Mesenchymal stem cell (in vitro differentiated cells and primary cell): ENCODE data around the gene TAOK1.
A peak's percentile ranks its signal among the peaks of the same experiment; 100 is the strongest.

Experiments used
- DNase-seq: peaks from one replicate; pipeline ENCODE4 v3.0.0-alpha.2; 2013
- H2AFZ ChIP-seq: one replicate; pipeline ENCODE4 v1.6.1; 2013; ENCODE audit warnings: low read depth, mild to moderate bottlenecking, control low read depth, inconsistent platforms, low read length, moderate library complexity
- H2AK5ac ChIP-seq: 2 replicates; pipeline ENCODE4 v1.6.1; 2013; ENCODE audit warnings: low read length, moderate library complexity, mild to moderate bottlenecking, inconsistent platforms; ENCODE audit not compliant: severe bottlenecking
- H2BK120ac ChIP-seq: one replicate; pipeline ENCODE4 v1.6.1; 2013; ENCODE audit warnings: low read depth, mild to moderate bottlenecking, inconsistent platforms, low read length, moderate library complexity
- H2BK12ac ChIP-seq, 2 experiments: one replicate each; pipeline ENCODE4 v1.6.1; 2013; ENCODE audit warnings: inconsistent platforms in 2 of 2, low read length in 2 of 2, mild to moderate bottlenecking in 2 of 2, moderate library complexity in 2 of 2, control low read depth in 1 of 2
- H2BK15ac ChIP-seq: one replicate; pipeline ENCODE4 v1.6.1; 2013; ENCODE audit warnings: mild to moderate bottlenecking, low read depth, inconsistent platforms; ENCODE audit not compliant: poor library complexity, severe bottlenecking
- H2BK5ac ChIP-seq: 2 replicates; pipeline ENCODE4 v1.6.1; 2013; ENCODE audit warnings: low read depth, mild to moderate bottlenecking, low read length, control low read depth, inconsistent platforms; ENCODE audit not compliant: poor library complexity, severe bottlenecking
- H3K14ac ChIP-seq, 2 experiments: one replicate each; pipeline ENCODE4 v1.6.1; 2013; ENCODE audit warnings: inconsistent platforms in 2 of 2, low read length in 2 of 2, control low read depth in 1 of 2, mild to moderate bottlenecking in 1 of 2, moderate library complexity in 1 of 2
- H3K18ac ChIP-seq, 2 experiments: one replicate each; pipeline ENCODE4 v1.6.1; 2013; ENCODE audit warnings: inconsistent platforms in 2 of 2, low read length in 2 of 2, control low read depth in 1 of 2, low read depth in 1 of 2, mild to moderate bottlenecking in 1 of 2
- H3K23ac ChIP-seq, 2 experiments: one replicate each; pipeline ENCODE4 v1.6.1; 2013; ENCODE audit warnings: inconsistent platforms in 2 of 2, low read length in 2 of 2, mild to moderate bottlenecking in 2 of 2, moderate library complexity in 2 of 2, control low read depth in 1 of 2
- H3K27ac ChIP-seq: 2 replicates; pipeline ENCODE4 v1.5.1; 2013; ENCODE audit warnings: mild to moderate bottlenecking, moderate library complexity, low read length, control low read depth, inconsistent platforms; ENCODE audit not compliant: poor library complexity, severe bottlenecking
- H3K27me3 ChIP-seq, 2 experiments: 2 replicates each; pipeline versions ENCODE4 v1.6.1 to v1.7.0; 2013; ENCODE audit warnings: low read length in 2 of 2, mild to moderate bottlenecking in 2 of 2, moderate library complexity in 2 of 2, control low read depth in 1 of 2, inconsistent platforms in 1 of 2; ENCODE audit not compliant: control insufficient read depth in 1 of 2, insufficient read depth in 1 of 2
- H3K36me3 ChIP-seq, 2 experiments: 2 replicates each; pipeline versions ENCODE4 v1.6.1 to v1.7.0; 2013; ENCODE audit warnings: low read length in 2 of 2, control low read depth in 1 of 2, inconsistent platforms in 1 of 2, low read depth in 1 of 2, mild to moderate bottlenecking in 1 of 2; ENCODE audit not compliant: insufficient read depth in 2 of 2, control insufficient read depth in 1 of 2
- H3K4ac ChIP-seq, 2 experiments: one replicate each; pipeline ENCODE4 v1.6.1; 2013; ENCODE audit warnings: inconsistent platforms in 2 of 2, low read length in 2 of 2, mild to moderate bottlenecking in 2 of 2, moderate library complexity in 2 of 2, control low read depth in 1 of 2, low read depth in 1 of 2
- H3K4me1 ChIP-seq: 2 replicates; pipeline ENCODE4 v1.6.1; 2013; ENCODE audit warnings: low read depth, low read length, control low read depth; ENCODE audit not compliant: control insufficient read depth, insufficient read depth
- H3K4me2 ChIP-seq: 2 replicates; pipeline ENCODE4 v1.6.1; 2013; ENCODE audit warnings: low read length, mild to moderate bottlenecking, inconsistent platforms; ENCODE audit not compliant: poor library complexity, severe bottlenecking
- H3K4me3 ChIP-seq, 2 experiments: 2 replicates each; pipeline versions ENCODE4 v1.5.1 to v1.7.0; 2013; ENCODE audit warnings: low read length in 2 of 2, mild to moderate bottlenecking in 2 of 2, control low read depth in 1 of 2, low read depth in 1 of 2; ENCODE audit not compliant: insufficient read depth in 1 of 2
- H3K79me1 ChIP-seq: replicated peaks from 2 replicates; pipeline ENCODE4 v1.6.1; 2013; ENCODE audit warnings: mild to moderate bottlenecking, control low read depth, low read length, inconsistent platforms; ENCODE audit not compliant: poor library complexity, severe bottlenecking
- H3K9ac ChIP-seq: 2 replicates; pipeline ENCODE4 v1.7.0; 2013; ENCODE audit warnings: mild to moderate bottlenecking, low read length, moderate library complexity
- H3K9me3 ChIP-seq: 2 replicates; pipeline ENCODE4 v1.7.0; 2013; ENCODE audit warnings: mild to moderate bottlenecking, low read length; ENCODE audit not compliant: control insufficient read depth
- H4K8ac ChIP-seq: one replicate; pipeline ENCODE4 v1.6.1; 2013; ENCODE audit warnings: inconsistent platforms, mild to moderate bottlenecking, low read length, moderate library complexity
- H4K91ac ChIP-seq: one replicate; pipeline ENCODE4 v1.6.1; 2013; ENCODE audit warnings: mild to moderate bottlenecking, low read length, inconsistent platforms
- WGBS: methylation state at CpG from one replicate; pipeline ENCODE4 v1.1.7; 2013; ENCODE audit warnings: mixed read lengths; 5-methylcytosine and 5-hydroxymethylcytosine counted together

The TAOK1 gene

GRCh38 chr17:29592850-29593551, 202.8 kb downstream of the TAOK1 start, which contains the start of gene ANKRD13B:
ANKRD13B (plus strand) TSS chr17:29593132; CDS start chr17:29593622, 490 bp downstream.
- Histone ChIP-seq H2BK5ac (no peak within 1 kb of the TSS), H3K23ac (no peak within 1 kb of the TSS), H2BK15ac (peak within 1 kb of the TSS; percentile 61), H3K27me3 (no peaks in the 10 kb centered on the region), H3K9me3 (no peaks in the 10 kb centered on the region), H2BK120ac (no peak within 1 kb of the TSS), H3K4me3 (peak within 1 kb of the TSS; percentile 64 to 88), H3K36me3 (no peaks in the 10 kb centered on the region), H2AFZ (peak within 1 kb of the TSS; percentile 23), H3K18ac (peak within 1 kb of the TSS in 1 of 2 experiments; percentile 49), H2AK5ac (no peak within 1 kb of the TSS), H3K14ac (no peak within 1 kb of the TSS), H3K4me2 (peak within 1 kb of the TSS; percentile 95), H3K27ac (peak within 1 kb of the TSS; percentile 39), H3K4me1 (peaks cover 58% of the 10 kb centered on the region), H3K9ac (peak within 1 kb of the TSS; percentile 85), H3K4ac (no peak within 1 kb of the TSS), H3K79me1 (peaks cover 7% of the 10 kb centered on the region), H4K91ac (no peak within 1 kb of the TSS), H4K8ac (no peak within 1 kb of the TSS), H2BK12ac (peak within 1 kb of the TSS in 1 of 2 experiments; percentile 31)
- no peak for DNase-seq
- under 1% methylated on average over 21 of the region's 96 CpGs for WGBS

GRCh38 chr17:29593591-29594518, 203.7 kb downstream of the TAOK1 start:
- Histone ChIP-seq H3K4me2 (peak overlapping the region; percentile 95), H3K36me3 (no peaks in the 10 kb centered on the region), H4K91ac (no peak overlapping the region), H3K4ac (no peak overlapping the region), H3K4me3 (peak overlapping the region; percentile 64 to 76), H3K79me1 (peaks cover 7% of the 10 kb centered on the region), H2BK12ac (no peak overlapping the region), H3K18ac (peak overlapping the region in 1 of 2 experiments; percentile 49), H3K9ac (peak overlapping the region; percentile 61), H2BK15ac (no peak overlapping the region), H2BK5ac (no peak overlapping the region), H4K8ac (no peak overlapping the region), H3K14ac (no peak overlapping the region), H3K4me1 (peaks cover 57% of the 10 kb centered on the region), H3K9me3 (no peaks in the 10 kb centered on the region), H3K23ac (no peak overlapping the region), H3K27ac (no peak overlapping the region), H3K27me3 (no peaks in the 10 kb centered on the region), H2AK5ac (no peak overlapping the region), H2BK120ac (no peak overlapping the region), H2AFZ (peak overlapping the region; percentile 23)
- 5% methylated on average over 58 of the region's 64 CpGs for WGBS
- DNase-seq: peak; percentile 41

- H3K4me3 ChIP-seq: peak overlapping the region in 1 of 2 experiments; percentile 76
These were observed 204.4 kb downstream of the TAOK1 start for GRCh38 chr17:29594519-29595090.

More at GRCh38 chr17:29594519-29595090, 204.4 kb downstream of the TAOK1 start:
- Histone ChIP-seq H2BK5ac (no peak overlapping the region), H2AK5ac (no peak overlapping the region), H3K14ac (no peak overlapping the region), H3K18ac (no peak overlapping the region), H2BK15ac (no peak overlapping the region), H4K91ac (no peak overlapping the region), H3K9ac (no peak overlapping the region), H3K79me1 (peaks cover 7% of the 10 kb centered on the region), H3K4ac (no peak overlapping the region), H4K8ac (no peak overlapping the region), H3K36me3 (no peaks in the 10 kb centered on the region), H3K4me1 (peaks cover 57% of the 10 kb centered on the region), H3K4me2 (no peak overlapping the region), H2AFZ (no peak overlapping the region), H3K27ac (no peak overlapping the region), H3K23ac (no peak overlapping the region), H3K27me3 (no peaks in the 10 kb centered on the region), H2BK12ac (no peak overlapping the region), H3K9me3 (no peaks in the 10 kb centered on the region), H2BK120ac (no peak overlapping the region)
- WGBS: 86% methylated on average over 11 of the region's 11 CpGs
- DNase-seq: no peak
